A673 (cell line): ENCODE results near the gene HMGXB4. TPM values are rescaled to one million over a fixed set of nuclear protein-coding genes. Genes with fewer than 3 reads are reported as not detected.

Experiments used
- BruUV-seq: library from RNA; stranded (reverse); fragments of 400-500 nt; replicated peaks from 2 replicates; lab custom pipeline; 2021; lab: Mats Ljungman, UMichigan
- CTCF ChIA-PET: fragments of 300-600 bp; sonication (Branson Sonifier 250); formaldehyde crosslinking; loops from one replicate; lab custom pipeline; 2022; ENCODE audit warnings: antibody characterized with exemption; lab: Charles Lee
- POLR2A ChIA-PET: fragments of 300-600 bp; sonication (Branson Sonifier 250); formaldehyde crosslinking; loops from one replicate; lab custom pipeline; 2022; ENCODE audit warnings: antibody characterized with exemption; ENCODE audit not compliant: low non-redundant PET; lab: Charles Lee
- DNase-seq: peaks from one replicate; pipeline ENCODE4 v3.0.0-alpha.2; 2015; ENCODE audit warnings: low spot score
- H3K27ac ChIP-seq: fragments of 200-600 bp; sonication (generic); 2 replicates; pipeline ENCODE4 v1.5.1; 2016; ENCODE audit warnings: mixed run types, low read depth, mild to moderate bottlenecking, mixed read lengths, antibody characterized with exemption, low read length; ENCODE audit not compliant: poor library complexity, severe bottlenecking
- H3K27me3 ChIP-seq: fragments of 200-600 bp; sonication (generic); replicated peaks from 2 replicates; pipeline ENCODE4 v1.6.1; 2017; ENCODE audit warnings: mixed run types, low read depth, mild to moderate bottlenecking, mixed read lengths, antibody characterized with exemption, low read length; ENCODE audit not compliant: insufficient read depth, poor library complexity
- H3K36me3 ChIP-seq: fragments of 200-600 bp; sonication (generic); 2 replicates; pipeline ENCODE4 v1.6.1; 2016; ENCODE audit warnings: mixed run types, mild to moderate bottlenecking, mixed read lengths, antibody characterized with exemption, low read length; ENCODE audit not compliant: insufficient read depth, poor library complexity, severe bottlenecking
- H3K4me1 ChIP-seq: fragments of 200-600 bp; sonication (generic); 2 replicates; pipeline ENCODE4 v1.6.1; 2017; ENCODE audit warnings: mixed run types, mild to moderate bottlenecking, mixed read lengths, antibody characterized with exemption, low read length; ENCODE audit not compliant: insufficient read depth, poor library complexity, severe bottlenecking
- H3K4me3 ChIP-seq: fragments of 200-600 bp; sonication (generic); 2 replicates; pipeline ENCODE4 v1.5.1; 2016; ENCODE audit warnings: low read depth, mixed run types, mild to moderate bottlenecking, mixed read lengths, low read length; ENCODE audit not compliant: poor library complexity, severe bottlenecking
- H3K9me3 ChIP-seq: fragments of 200-600 bp; sonication (generic); 2 replicates; pipeline ENCODE4 v1.6.1; 2016; ENCODE audit warnings: mixed run types, low read depth, mild to moderate bottlenecking, mixed read lengths, antibody characterized with exemption, low read length; ENCODE audit not compliant: poor library complexity, severe bottlenecking
- EZH2 ChIP-seq: fragments of 200-600 bp; sonication (generic); IDR thresholded peaks from 2 replicates; pipeline ENCODE4 v1.6.1; 2017; ENCODE audit warnings: borderline replicate concordance, low read depth, mild to moderate bottlenecking, mixed read lengths, antibody characterized with exemption, low read length; ENCODE audit not compliant: poor library complexity, severe bottlenecking
- intact Hi-C: fragments of 100-400 bp; cut with micrococcal nuclease; formaldehyde crosslinking; loops from one replicate; pipeline ENCODE4 v1.10.0; 2022; ENCODE audit not compliant: unreplicated experiment
- total RNA-seq: library from RNA; stranded (reverse); gene quantifications from 2 replicates; pipeline ENCODE4 v1.2.3, GENCODE V29; 2021
- TF ChIP-seq, protein P1 (sequence below): fragments of 300-800, 200-600 bp; sonication (generic); conservative IDR thresholded peaks from 2 replicates; pipeline ENCODE4 v1.5.1; 2017; ENCODE audit warnings: low read depth, mild to moderate bottlenecking, antibody characterized with exemption, low read length, moderate library complexity, mixed read lengths

HMGXB4 gene
- total RNA-seq, 1 experiment from 2014 or later, result 52.7 TPM

DNA sequence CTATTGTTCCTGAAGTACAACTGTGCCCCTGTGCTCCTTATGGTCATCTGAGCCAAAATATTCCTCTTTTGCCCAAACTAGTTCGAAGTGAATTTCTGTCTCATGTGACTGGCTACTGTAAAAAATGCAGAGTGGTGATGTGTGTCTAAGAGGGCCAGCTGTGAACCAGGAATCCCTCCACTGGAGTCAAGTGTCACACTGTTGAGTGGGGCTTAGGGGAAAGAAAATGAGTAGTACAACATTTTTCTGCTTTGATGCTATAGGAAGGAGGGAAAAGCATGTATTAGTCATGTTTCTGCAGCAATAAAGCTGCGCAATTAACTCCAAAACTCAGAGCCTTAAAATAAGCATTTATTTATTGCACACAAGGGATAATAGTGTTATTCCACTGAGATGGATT lies 39.8 kb upstream of the HMGXB4 start:
- DNase-seq, result no peak
- H3K4me1 ChIP-seq, result no peaks in the 10 kb centered on the region
- H3K36me3 ChIP-seq, result no peaks in the 10 kb centered on the region
- TF ChIP-seq, protein P1, sequence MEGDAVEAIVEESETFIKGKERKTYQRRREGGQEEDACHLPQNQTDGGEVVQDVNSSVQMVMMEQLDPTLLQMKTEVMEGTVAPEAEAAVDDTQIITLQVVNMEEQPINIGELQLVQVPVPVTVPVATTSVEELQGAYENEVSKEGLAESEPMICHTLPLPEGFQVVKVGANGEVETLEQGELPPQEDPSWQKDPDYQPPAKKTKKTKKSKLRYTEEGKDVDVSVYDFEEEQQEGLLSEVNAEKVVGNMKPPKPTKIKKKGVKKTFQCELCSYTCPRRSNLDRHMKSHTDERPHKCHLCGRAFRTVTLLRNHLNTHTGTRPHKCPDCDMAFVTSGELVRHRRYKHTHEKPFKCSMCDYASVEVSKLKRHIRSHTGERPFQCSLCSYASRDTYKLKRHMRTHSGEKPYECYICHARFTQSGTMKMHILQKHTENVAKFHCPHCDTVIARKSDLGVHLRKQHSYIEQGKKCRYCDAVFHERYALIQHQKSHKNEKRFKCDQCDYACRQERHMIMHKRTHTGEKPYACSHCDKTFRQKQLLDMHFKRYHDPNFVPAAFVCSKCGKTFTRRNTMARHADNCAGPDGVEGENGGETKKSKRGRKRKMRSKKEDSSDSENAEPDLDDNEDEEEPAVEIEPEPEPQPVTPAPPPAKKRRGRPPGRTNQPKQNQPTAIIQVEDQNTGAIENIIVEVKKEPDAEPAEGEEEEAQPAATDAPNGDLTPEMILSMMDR, result no peak
- TF ChIP-seq EZH2, result no peak
- no peaks in the 10 kb centered on the region for H3K27me3 ChIP-seq
- ChIA-PET POLR2A (no interaction called here), CTCF (no interaction called here)
- no peak overlapping the region for H3K27ac ChIP-seq
- intact Hi-C loops, result loop anchor here (10.0 kb wide), 1 partner anchor 1913 kb away; no protein-coding TSS in a partner anchor
- no TSS peak for BruUV-seq
- no peaks in the 10 kb centered on the region for H3K9me3 ChIP-seq
- H3K4me3 ChIP-seq, result no peak overlapping the region

DNA sequence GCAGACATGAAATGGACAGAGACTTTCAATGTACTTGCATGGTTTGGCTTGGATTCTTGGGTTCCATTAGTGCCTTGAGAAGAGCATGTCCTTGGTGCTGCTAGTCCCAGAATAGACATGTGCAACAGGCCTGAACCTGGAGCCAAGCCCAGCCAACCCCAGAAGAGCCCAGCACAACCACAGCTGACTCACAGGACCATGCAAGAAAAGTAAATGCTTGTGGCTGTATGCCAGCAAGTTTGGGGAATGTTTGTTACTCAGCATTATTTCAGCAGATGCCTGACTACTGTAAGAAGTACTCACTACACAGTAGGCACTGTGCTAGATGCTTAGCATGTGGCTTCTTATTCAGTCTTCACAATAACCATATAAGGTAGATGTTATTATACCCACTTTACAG lies 39.2 kb upstream of the HMGXB4 start:
- Histone ChIP-seq H3K36me3 (no peaks in the 10 kb centered on the region), H3K4me3 (no peak overlapping the region), H3K27me3 (no peaks in the 10 kb centered on the region), H3K4me1 (no peaks in the 10 kb centered on the region), H3K9me3 (no peaks in the 10 kb centered on the region), H3K27ac (no peak overlapping the region)
- no TSS peak for BruUV-seq
- CTCF ChIA-PET, result no interaction called here
- DNase-seq, result no peak
- intact Hi-C loops, result loop anchor here (10.0 kb wide), 1 partner anchor 1913 kb away; no protein-coding TSS in a partner anchor
- no peak for TF ChIP-seq EZH2
- TF ChIP-seq, protein P1, result no peak
- POLR2A ChIA-PET, result no interaction called here

DNA sequence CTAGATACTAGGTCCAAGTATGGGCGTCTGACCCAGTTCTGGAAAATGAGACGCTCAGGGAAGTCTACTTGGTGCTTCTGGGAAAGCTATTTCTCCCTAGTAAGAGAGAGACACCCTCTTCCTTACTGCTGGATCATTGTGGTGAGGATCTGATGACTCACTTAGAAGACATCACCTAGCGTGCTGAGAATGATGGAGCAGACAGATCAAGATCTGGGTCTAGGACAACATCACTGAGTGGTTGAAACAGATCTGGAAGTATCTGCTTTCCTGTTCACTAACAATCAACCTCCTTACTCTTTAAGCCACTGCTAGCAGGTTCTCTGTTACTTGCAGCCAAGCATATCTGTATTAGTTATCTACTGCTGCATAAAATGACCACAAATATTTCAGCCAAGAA lies 38.3 kb upstream of the HMGXB4 start:
- TF ChIP-seq EZH2, result no peak
- TF ChIP-seq, protein P1, result no peak
- POLR2A ChIA-PET, result no interaction called here
- CTCF ChIA-PET, result no interaction called here
- DNase-seq, result no peak
- Histone ChIP-seq H3K9me3 (no peaks in the 10 kb centered on the region), H3K27ac (no peak overlapping the region), H3K27me3 (no peaks in the 10 kb centered on the region), H3K36me3 (no peaks in the 10 kb centered on the region), H3K4me3 (no peak overlapping the region), H3K4me1 (no peaks in the 10 kb centered on the region)
- BruUV-seq, result no TSS peak
- intact Hi-C loops, result loop anchor here (10.0 kb wide), 1 partner anchor 1914 kb away; no protein-coding TSS in a partner anchor
